GM23248 (cell line): ENCODE data around the gene RHOT2. TPM values are rescaled to one million over a fixed set of nuclear protein-coding genes. Genes with fewer than 3 reads are reported as not detected.

Experiments used
- DNase-seq: peaks from one replicate; pipeline ENCODE4 v3.0.0-alpha.2; 2015
- H2AFZ ChIP-seq: fragments of 200-600 bp; sonication (generic); 2 replicates; pipeline ENCODE4 v1.6.1; 2016; ENCODE audit warnings: antibody characterized with exemption
- H3F3A ChIP-seq: fragments of 200-600 bp; sonication (generic); 2 replicates; pipeline ENCODE4 v1.6.1; 2016; ENCODE audit warnings: mild to moderate bottlenecking, antibody characterized with exemption, mixed run types; ENCODE audit not compliant: insufficient read depth
- H3K27ac ChIP-seq: fragments of 200-600 bp; sonication (generic); 2 replicates; pipeline ENCODE4 v1.5.1; 2016; ENCODE audit warnings: mild to moderate bottlenecking
- H3K27me3 ChIP-seq: fragments of 200-600 bp; sonication (generic); replicated peaks from 2 replicates; pipeline ENCODE4 v1.6.1; 2016; ENCODE audit warnings: mild to moderate bottlenecking; ENCODE audit not compliant: insufficient read depth
- H3K36me3 ChIP-seq: fragments of 200-600 bp; sonication (generic); 2 replicates; pipeline ENCODE4 v1.6.1; 2016; ENCODE audit warnings: low read depth, mild to moderate bottlenecking
- H3K4me1 ChIP-seq: fragments of 200-600 bp; sonication (generic); 2 replicates; pipeline ENCODE4 v1.6.1; 2016; ENCODE audit warnings: mild to moderate bottlenecking; ENCODE audit not compliant: insufficient read depth
- H3K4me2 ChIP-seq: fragments of 200-600 bp; sonication (generic); one replicate; pipeline ENCODE4 v1.6.1; 2016; ENCODE audit warnings: mild to moderate bottlenecking; ENCODE audit not compliant: unreplicated experiment
- H3K4me3 ChIP-seq: fragments of 200-600 bp; sonication (generic); 2 replicates; pipeline ENCODE4 v1.5.1; 2016; ENCODE audit warnings: mild to moderate bottlenecking
- H3K79me2 ChIP-seq: fragments of 200-600 bp; sonication (generic); 2 replicates; pipeline ENCODE4 v1.6.1; 2016; ENCODE audit warnings: mild to moderate bottlenecking; ENCODE audit not compliant: insufficient read depth
- H3K9ac ChIP-seq: fragments of 200-600 bp; sonication (generic); 2 replicates; pipeline ENCODE4 v1.6.1; 2016; ENCODE audit warnings: mild to moderate bottlenecking
- H3K9me2 ChIP-seq: fragments of 200-600 bp; sonication (generic); 2 replicates; pipeline ENCODE4 v1.6.1; 2016; ENCODE audit warnings: mixed run types, mild to moderate bottlenecking, moderate library complexity; ENCODE audit not compliant: insufficient read depth
- H3K9me3 ChIP-seq: fragments of 200-600 bp; sonication (generic); one replicate; pipeline ENCODE4 v1.6.1; 2017; ENCODE audit warnings: low read depth
- H4K20me1 ChIP-seq: fragments of 200-600 bp; sonication (generic); 2 replicates; pipeline ENCODE4 v1.6.0; 2016; ENCODE audit not compliant: insufficient read depth
- EZH2 ChIP-seq: fragments of 200-600 bp; sonication (generic); IDR thresholded peaks from 2 replicates; pipeline ENCODE4 v1.6.1; 2018; ENCODE audit warnings: antibody characterized with exemption, mild to moderate bottlenecking; ENCODE audit not compliant: insufficient read depth, poor library complexity, severe bottlenecking
- EZH2phosphoT487 ChIP-seq: fragments of 200-600 bp; sonication (generic); IDR thresholded peaks from 2 replicates; pipeline ENCODE4 v1.6.1; 2018; ENCODE audit warnings: antibody characterized with exemption, moderate library complexity, mild to moderate bottlenecking, low read depth; ENCODE audit not compliant: insufficient read depth
- WGBS, 2 experiments: methylation state at CpG; one replicate each; pipeline ENCODE4 v1.1.6; 2015 to 2017; ENCODE audit warnings: low lambda C conversion rate in 2 of 2, low coverage in 1 of 2; ENCODE audit errors: missing lambda C conversion rate in 2 of 2; 5-methylcytosine and 5-hydroxymethylcytosine counted together
- in situ Hi-C: fragments of 300-500 bp; cut with MboI; formaldehyde crosslinking; loops from 2 replicates; pipeline ENCODE4 v1.15.0; 2020
- polyA plus RNA-seq: library from polyadenylated mRNA; unstranded; fragments of >200 nt; fragmentation: Nextera tagmentation; extraction: Ambion mirVana; gene quantifications from 2 replicates; pipeline ENCODE4 v1.2.1, GENCODE V29; 2016
- total RNA-seq: library from RNA; depleted of rRNA; stranded (reverse); fragments of >200 nt; shearing (Covaris generic); gene quantifications from 2 replicates; pipeline ENCODE4 v1.2.3, GENCODE V29; 2014

Gene RHOT2
- total and polyA plus RNA-seq, 2 experiments from 2014 or later: 65.9 to 70.0 TPM

GRCh38 chr16:714079-714478, 46.1 kb downstream of the RHOT2 start:
- in situ Hi-C loops: no loop called here
- DNase-seq: no peak
- peaks cover 11% of the 10 kb centered on the region; the same call in 1 of the 2 replicates for H3K4me1 ChIP-seq
- peaks cover 10% of the 10 kb centered on the region; the same call in 1 of the 2 replicates for H3K27me3 ChIP-seq
- H3K9ac ChIP-seq: no peak overlapping the region
- TF ChIP-seq EZH2 (no peak), EZH2phosphoT487 (no peak)
- no peaks in the 10 kb centered on the region for H3K9me3 ChIP-seq
- no peak overlapping the region for H3K27ac ChIP-seq
- H3K9me2 ChIP-seq: no peaks in the 10 kb centered on the region
- WGBS, 2 experiments: 63 to 66% methylated on average over 11 of the region's 11 CpGs
- no peaks in the 10 kb centered on the region for H4K20me1 ChIP-seq
- H2AFZ ChIP-seq: no peak overlapping the region
- H3K79me2 ChIP-seq: no peaks in the 10 kb centered on the region; the same call in 1 of the 2 replicates
- no peak overlapping the region for H3K4me2 ChIP-seq
- H3K4me3 ChIP-seq: no peak overlapping the region
- no peaks in the 10 kb centered on the region for H3K36me3 ChIP-seq
- peaks cover 10% of the 10 kb centered on the region for H3F3A ChIP-seq

GRCh38 chr16:714558-715476, 46.9 kb downstream of the RHOT2 start, which contains the start of gene METRN:
TSS of gene METRN (plus strand) at chr16:715118. CDS start at chr16:715290, 172 bp downstream.
- Histone ChIP-seq H3K4me1 (peaks cover 9% of the 10 kb centered on the region), H3K27ac (no peak within 1 kb of the TSS), H3K9me3 (no peaks in the 10 kb centered on the region), H2AFZ (peak within 1 kb of the TSS; percentile 62), H3F3A (peaks cover 10% of the 10 kb centered on the region), H3K36me3 (no peaks in the 10 kb centered on the region), H3K4me3 (peak within 1 kb of the TSS; percentile 76), H3K27me3 (peaks cover 10% of the 10 kb centered on the region; the same call in 1 of the 2 replicates), H3K9me2 (no peaks in the 10 kb centered on the region), H4K20me1 (no peaks in the 10 kb centered on the region), H3K4me2 (peak within 1 kb of the TSS; percentile 63), H3K9ac (peak within 1 kb of the TSS; percentile 73), H3K79me2 (no peaks in the 10 kb centered on the region; the same call in 1 of the 2 replicates)
- peak; percentile 97 for DNase-seq
- TF ChIP-seq EZH2 (no peak), EZH2phosphoT487 (no peak)
- 6 to 12% methylated on average over 24 to 89 of the region's 108 CpGs for WGBS, 2 experiments
- in situ Hi-C loops: no loop called here

GRCh38 chr16:715477-716199, 47.7 kb downstream of the RHOT2 start:
- Histone ChIP-seq H3F3A (peaks cover 10% of the 10 kb centered on the region), H3K27me3 (peaks cover 3% of the 10 kb centered on the region; the same call in 1 of the 2 replicates), H3K4me1 (peaks cover 9% of the 10 kb centered on the region; the same call in 1 of the 2 replicates), H2AFZ (peak overlapping the region; percentile 62), H3K9ac (peak overlapping the region; percentile 73), H3K4me3 (peak overlapping the region; percentile 76), H3K4me2 (peak overlapping the region; percentile 63), H3K36me3 (no peaks in the 10 kb centered on the region), H3K79me2 (no peaks in the 10 kb centered on the region; the same call in 1 of the 2 replicates), H3K9me3 (no peaks in the 10 kb centered on the region), H3K27ac (no peak overlapping the region), H4K20me1 (no peaks in the 10 kb centered on the region), H3K9me2 (no peaks in the 10 kb centered on the region)
- no peak for TF ChIP-seq EZH2
- TF ChIP-seq EZH2phosphoT487: no peak
- in situ Hi-C loops: no loop called here
- 6 to 7% methylated on average over 36 to 58 of the region's 74 CpGs for WGBS, 2 experiments
- DNase-seq: peak; percentile 63

- no peak for TF ChIP-seq EZH2phosphoT487
- TF ChIP-seq EZH2: no peak
- H3K36me3 ChIP-seq: no peaks in the 10 kb centered on the region
- whole genome bisulfite sequencing, 2 experiments: 21 to 28% methylated on average over 10 to 12 of the region's 12 CpGs
- no peaks in the 10 kb centered on the region for H3K9me2 ChIP-seq
- H3F3A ChIP-seq: peaks cover 10% of the 10 kb centered on the region
- peak; percentile 63 for DNase-seq
- H3K27ac ChIP-seq: no peak overlapping the region
- no peak overlapping the region for H2AFZ ChIP-seq
- peak overlapping the region; percentile 76 for H3K4me3 ChIP-seq
- no peaks in the 10 kb centered on the region; the same call in 1 of the 2 replicates for H3K79me2 ChIP-seq
- in situ Hi-C loops: no loop called here
- no peaks in the 10 kb centered on the region for H4K20me1 ChIP-seq
- peak overlapping the region; percentile 73 for H3K9ac ChIP-seq
- peak overlapping the region; percentile 63 for H3K4me2 ChIP-seq
- H3K4me1 ChIP-seq: peaks cover 9% of the 10 kb centered on the region; the same call in 1 of the 2 replicates
- H3K27me3 ChIP-seq: no peaks in the 10 kb centered on the region
- H3K9me3 ChIP-seq: no peaks in the 10 kb centered on the region
Observed at GRCh38 chr16:716200-716568, 48.3 kb downstream of the RHOT2 start.
